HG02763 (cell line): ENCODE data around the gene TMEM255B.

ENCODE experiments used
- ATAC-seq: cut with Tn5 transposase; IDR thresholded peaks from one replicate; pipeline ENCODE4 v1.9.1; 2021; ENCODE audit warnings: mild to moderate bottlenecking, moderate library complexity; ENCODE audit not compliant: unreplicated experiment

Gene TMEM255B

GRCh38 chr13:113856716-113857065 is 97.7 kb downstream of the TMEM255B start:
- no peak for ATAC-seq

DNA sequence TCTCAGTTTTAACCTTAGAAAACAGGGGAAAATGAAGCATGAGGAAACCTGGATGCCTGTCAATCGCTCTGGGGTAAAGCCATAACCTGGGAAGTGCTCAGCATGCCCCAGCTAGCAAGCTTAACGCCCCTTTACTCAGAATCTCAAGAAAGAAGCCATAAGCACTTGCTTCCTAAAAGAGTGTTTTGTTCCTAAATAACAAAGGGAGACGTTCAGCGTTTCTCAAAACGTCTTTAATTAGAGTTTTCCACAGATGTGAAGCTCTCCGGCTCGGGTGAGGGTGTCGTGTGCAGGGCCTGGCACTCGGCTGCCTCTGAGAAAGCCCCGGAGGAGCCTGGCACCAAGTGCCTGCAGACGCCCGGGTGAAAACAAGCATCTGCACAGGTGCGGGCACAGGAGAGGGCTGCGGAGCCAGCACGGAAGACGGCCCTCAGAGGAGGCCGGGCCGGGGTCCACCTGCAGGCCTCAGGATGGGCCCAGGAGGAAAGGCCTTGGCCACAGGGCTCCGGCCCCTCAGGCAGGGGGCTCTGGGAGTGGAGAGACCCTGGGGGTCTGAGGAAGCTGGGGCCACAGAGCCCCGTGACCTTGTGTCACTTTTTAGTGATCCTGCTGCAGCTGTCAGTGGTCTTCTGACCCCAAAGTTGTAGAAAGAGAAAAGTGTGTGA is 98.6 kb downstream of the TMEM255B start:
- ATAC-seq, result no peak

DNA sequence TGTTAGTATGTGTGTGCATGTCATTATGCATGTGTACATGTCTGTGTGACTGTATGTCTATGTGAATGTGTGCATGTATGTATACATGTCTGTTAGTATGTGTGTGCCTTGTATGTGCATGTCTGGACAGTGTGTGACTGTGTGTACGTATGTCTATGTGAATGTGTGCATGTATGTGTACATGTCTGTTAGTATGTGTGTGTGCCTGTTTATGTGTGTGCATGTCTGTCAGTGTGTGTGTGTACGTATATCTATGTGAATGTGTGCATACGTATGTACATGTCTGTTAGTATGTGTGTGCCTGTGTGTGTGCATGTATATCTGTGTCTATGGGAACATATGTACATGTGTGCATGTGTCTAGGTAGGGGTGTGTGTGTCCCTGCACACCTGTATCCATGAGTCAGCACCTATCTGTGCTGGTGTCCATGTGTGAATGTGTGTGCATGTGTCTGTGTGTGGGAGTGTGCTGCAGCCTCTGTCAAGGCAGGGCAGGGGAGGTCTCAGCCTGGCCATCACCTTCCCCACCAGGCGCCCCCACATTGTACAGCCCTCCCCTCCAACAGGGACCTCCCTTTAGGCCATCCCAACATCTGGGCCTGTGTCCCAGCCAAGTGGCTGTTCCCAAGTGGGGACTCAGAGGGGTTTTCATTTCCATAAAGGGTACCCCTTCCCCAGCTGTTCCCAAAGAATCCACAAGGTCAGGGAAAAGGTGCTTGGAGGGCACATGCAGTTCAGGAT is 100.5 kb downstream of the TMEM255B start:
- ATAC-seq, result no peak

- ATAC-seq, result no peak
These were observed 101.1 kb downstream of the TMEM255B start for GRCh38 chr13:113860051-113860664.

DNA sequence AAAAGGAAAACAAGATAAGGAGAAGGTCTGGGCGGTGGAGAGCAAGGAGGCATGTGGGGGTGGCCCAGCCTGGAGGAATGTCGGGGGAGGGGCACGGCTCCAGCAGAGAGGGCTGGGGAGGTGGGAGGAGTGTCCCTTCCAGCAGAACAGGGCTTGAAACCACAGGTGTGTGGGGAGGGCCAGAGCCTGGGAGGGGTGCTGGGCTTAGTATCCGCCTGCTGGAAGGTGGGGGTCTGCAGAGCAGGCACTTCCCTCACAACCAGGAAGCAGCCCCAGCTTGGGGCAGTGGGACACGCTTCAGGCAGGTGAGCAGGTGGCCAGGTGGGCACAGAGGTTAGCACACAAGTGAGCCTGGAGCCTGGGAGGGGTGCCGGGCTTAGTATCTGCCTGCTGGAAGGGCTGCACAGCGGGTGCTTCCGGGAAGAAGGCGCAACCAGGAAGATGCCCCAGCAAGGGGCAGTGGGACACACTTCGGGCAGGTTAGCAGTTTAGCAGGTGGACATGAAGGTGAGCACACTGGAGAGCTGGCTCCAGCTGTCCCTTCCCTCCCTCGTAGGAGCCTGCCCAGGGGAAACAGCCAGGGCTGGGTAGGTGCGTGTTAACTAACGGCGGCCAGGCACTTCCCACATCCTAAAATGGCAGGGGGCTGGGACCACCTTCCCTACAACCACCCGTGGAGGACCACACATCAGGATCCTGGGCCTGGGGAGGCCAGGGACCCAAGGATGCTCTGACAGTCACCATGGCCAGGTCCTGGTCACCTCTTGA is 101.8 kb downstream of the TMEM255B start:
- ATAC-seq, result no peak

DNA sequence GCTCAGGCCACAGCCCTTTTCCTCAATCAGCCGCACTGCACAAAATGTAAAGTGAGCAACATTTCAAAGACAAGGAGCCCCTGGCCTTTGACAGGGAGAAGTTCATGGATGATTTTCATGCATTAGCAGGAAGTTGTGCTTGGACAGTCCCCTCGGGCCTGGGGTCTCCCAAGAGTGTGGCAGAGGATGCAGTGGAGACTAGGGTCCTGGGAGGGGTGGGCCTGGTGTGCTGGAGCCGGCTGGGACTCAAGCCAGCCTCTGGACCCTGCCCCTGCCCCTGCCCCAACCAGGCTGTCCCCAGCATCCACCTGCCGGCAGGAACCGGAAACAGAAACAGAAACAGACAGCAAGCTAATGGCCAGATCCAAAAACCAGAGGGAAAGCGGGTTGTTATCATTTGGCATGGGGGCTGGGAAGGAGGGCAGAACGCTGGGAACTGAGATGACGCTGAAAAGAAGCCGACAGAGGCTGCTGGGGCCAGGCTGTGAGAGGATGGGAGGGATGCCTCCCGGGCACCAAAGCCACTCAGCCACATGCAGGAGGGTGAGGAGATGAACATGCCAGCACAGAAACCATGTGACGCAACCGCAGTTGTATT is 102.5 kb downstream of the TMEM255B start:
- ATAC-seq, result no peak

- no peak for ATAC-seq
These were observed 103.3 kb downstream of the TMEM255B start for GRCh38 chr13:113862191-113862930.

DNA sequence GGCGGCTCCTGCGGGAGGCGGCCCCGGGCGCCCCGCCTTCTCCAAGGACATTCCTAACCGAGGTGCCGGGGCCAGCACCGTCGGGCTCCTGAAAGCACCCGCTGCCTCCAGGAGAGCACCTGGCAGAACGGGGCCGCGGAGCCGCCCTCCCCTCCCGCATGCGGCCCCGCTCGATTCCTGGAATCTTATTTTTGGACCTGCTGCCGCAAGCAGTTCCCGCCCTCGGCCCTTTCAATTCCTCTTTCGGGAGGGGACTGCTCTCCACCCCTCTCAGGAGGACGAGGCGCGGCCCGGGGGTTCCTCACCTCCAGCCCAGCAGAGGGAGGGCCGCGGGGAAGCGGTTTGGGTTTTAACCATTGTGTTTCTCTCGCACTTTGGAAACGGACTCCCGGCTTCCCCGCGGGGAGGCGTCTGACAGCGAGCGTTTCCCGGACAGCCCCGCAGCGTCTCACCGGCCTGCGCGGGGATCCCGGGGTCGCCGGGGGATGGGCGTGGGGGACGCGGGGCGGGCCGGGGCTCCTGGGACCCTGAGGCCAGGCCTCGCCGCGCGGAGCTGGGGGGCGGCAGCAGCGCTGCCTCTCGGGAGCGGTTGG is 104.0 kb downstream of the TMEM255B start:
- ATAC-seq, result no peak

DNA sequence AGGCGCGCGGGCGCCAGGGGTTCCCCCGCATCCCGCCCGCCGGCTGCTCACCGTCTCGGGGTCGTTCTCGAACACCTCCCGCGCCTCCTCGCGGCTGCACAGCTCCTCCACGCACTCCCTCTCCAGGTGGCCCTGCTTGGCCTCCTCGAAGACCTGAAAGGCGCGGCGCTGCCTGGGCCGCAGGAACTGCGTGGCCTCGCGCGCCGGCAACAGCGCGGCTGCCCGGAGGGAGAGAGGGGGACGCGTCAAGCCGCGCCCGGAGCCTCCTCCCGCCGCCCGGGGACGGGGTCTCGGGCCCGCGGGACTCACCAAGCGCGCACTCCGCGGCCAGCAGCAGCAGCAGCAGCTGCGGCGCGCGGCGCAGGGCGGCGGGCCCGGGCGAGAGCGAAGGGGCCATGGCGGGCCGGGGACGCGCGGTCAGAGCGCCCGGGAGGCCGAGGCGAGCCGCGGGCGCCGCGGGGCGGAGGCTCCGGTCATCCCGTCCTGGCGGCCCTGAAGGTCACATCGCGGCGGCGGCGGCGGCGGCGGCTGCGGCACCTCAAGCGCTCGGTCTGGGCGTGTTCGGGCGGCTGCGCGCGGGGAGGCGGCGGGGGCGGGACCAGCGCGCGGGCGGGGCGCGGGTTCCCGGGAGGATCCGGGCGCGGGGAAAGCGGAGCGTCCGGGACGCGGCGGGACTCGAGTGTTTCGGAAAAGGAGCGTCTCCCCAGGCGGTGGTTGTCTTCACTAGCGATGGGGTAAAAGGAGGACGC is 104.7 kb downstream of the TMEM255B start, which contains the start of gene GAS6:
Gene GAS6, minus strand, starts transcription at position 553 of the 749 bp plus-strand sequence. Its CDS starts 156 bp downstream, at position 397.
- ATAC-seq, result no peak

DNA sequence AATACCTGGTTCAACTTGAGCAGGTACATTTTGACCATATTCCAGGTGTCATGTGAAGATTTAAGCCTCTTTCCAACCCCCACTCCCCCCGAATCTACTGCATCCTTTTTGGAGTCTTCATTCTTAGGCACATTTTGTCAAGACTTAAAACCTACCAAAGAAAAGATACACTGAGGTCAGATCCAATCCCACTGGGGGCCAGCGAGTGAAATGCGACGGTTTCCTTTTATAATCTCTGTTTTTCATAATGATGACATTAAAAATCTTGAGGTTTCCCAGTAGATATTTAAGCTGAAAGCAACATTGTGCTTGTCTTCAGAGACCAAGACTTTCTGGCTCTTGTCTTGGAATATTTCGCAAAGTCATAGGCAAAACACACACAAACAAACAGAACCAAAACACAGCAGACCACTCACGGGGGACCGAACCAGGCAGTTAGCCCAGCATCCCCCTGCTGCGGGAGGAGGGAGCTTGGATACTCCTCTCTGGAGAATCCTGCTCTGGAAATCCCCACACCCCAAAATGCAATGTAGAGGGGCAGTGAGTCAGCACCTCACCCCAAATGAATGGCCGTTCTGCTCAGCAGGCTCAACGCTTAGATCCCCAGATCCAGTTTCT is 105.4 kb downstream of the TMEM255B start:
- no peak for ATAC-seq

GRCh38 chr13:113865427-113865826 is 106.4 kb downstream of the TMEM255B start:
- ATAC-seq, result no peak
